Thoracic aorta (tissue), 2 donors: Measurements from ENCODE around the gene S100A11. TPM values are rescaled to one million over a fixed set of nuclear protein-coding genes. Genes with fewer than 3 reads are reported as not detected.

Source experiments
- ATAC-seq: fragments of 150-250 bp; one replicate; pipeline ENCODE4 v1.8.0; 2017; ENCODE audit warnings: low read depth; ENCODE audit not compliant: insufficient number of reproducible peaks, low FRiP score
- DNase-seq: peaks from one replicate; pipeline ENCODE4 v3.0.0-alpha.2; 2020; ENCODE audit warnings: low spot score
- H3K27ac ChIP-seq, 2 donors: fragments of 200-600 bp; sonication (generic); 1 replicate in 1 of 2; 2 replicates in 1 of 2; pipeline ENCODE4 v1.5.1; 2016; ENCODE audit warnings: mild to moderate bottlenecking in 2 of 2, moderate library complexity in 2 of 2
- H3K27me3 ChIP-seq: fragments of 200-600 bp; sonication (generic); replicated peaks from 2 replicates; pipeline ENCODE4 v1.6.0; 2016; ENCODE audit warnings: mild to moderate bottlenecking; ENCODE audit not compliant: insufficient read depth
- H3K36me3 ChIP-seq: fragments of 200-600 bp; sonication (generic); one replicate; pipeline ENCODE4 v1.5.1; 2016
- H3K4me1 ChIP-seq, 2 donors: fragments of 200-600 bp; sonication (generic); 1 replicate in 1 of 2; 2 replicates in 1 of 2; pipeline versions ENCODE4 v1.5.1 to v1.6.0; 2016; ENCODE audit warnings: low read depth in 2 of 2, mild to moderate bottlenecking in 1 of 2; ENCODE audit not compliant: control insufficient read depth in 1 of 2
- H3K4me3 ChIP-seq: fragments of 200-600 bp; sonication (generic); 2 replicates; pipeline ENCODE4 v1.5.1; 2016; ENCODE audit warnings: mild to moderate bottlenecking
- H3K9me3 ChIP-seq: fragments of 200-600 bp; sonication (generic); 2 replicates; pipeline ENCODE4 v1.5.1; 2016
- CTCF ChIP-seq: fragments of 200-600 bp; sonication (generic); IDR thresholded peaks from one replicate; pipeline ENCODE4 v1.5.1; 2019; ENCODE audit warnings: antibody characterized with exemption
- total RNA-seq, 2 donors: library from RNA; depleted of rRNA; stranded (reverse); fragments of >200 nt; gene quantifications; one replicate each; pipeline versions ENCODE4 v1.1.0 to v1.2.3, GENCODE V29; 2016

The S100A11 gene
- total RNA-seq, 2 donors from 2014 or later: 196 to 210 TPM

- Histone ChIP-seq H3K27ac (no peak overlapping the region), H3K4me1 (peaks cover 4 to 18% of the 10 kb centered on the region in 2 donors), H3K9me3 (no peaks in the 10 kb centered on the region), H3K4me3 (no peak overlapping the region), H3K36me3 (no peaks in the 10 kb centered on the region), H3K27me3 (no peaks in the 10 kb centered on the region)
- DNase-seq (no peak), ATAC-seq (no peak)
- no peak for TF ChIP-seq CTCF
Observed at GRCh38 chr1:151998611-151999362, 38.0 kb downstream of the S100A11 start.

GRCh38 chr1:151997284-151997570 lies 39.6 kb downstream of the S100A11 start:
- H3K4me3 ChIP-seq: no peak overlapping the region
- H3K27me3 ChIP-seq: no peaks in the 10 kb centered on the region
- H3K36me3 ChIP-seq: no peaks in the 10 kb centered on the region
- DNase-seq (no peak), ATAC-seq (no peak)
- peaks cover 5 to 25% of the 10 kb centered on the region in 2 donors for H3K4me1 ChIP-seq
- H3K9me3 ChIP-seq: no peaks in the 10 kb centered on the region
- no peak for TF ChIP-seq CTCF
- H3K27ac ChIP-seq: no peak overlapping the region

GRCh38 chr1:151995774-151996173 lies 41.0 kb downstream of the S100A11 start:
- Histone ChIP-seq H3K9me3 (no peaks in the 10 kb centered on the region), H3K4me1 (peaks cover 17 to 34% of the 10 kb centered on the region in 2 donors), H3K36me3 (no peaks in the 10 kb centered on the region), H3K27ac (no peak overlapping the region), H3K27me3 (no peaks in the 10 kb centered on the region), H3K4me3 (no peak overlapping the region)
- DNase-seq (no peak), ATAC-seq (no peak)
- no peak for TF ChIP-seq CTCF

DNA sequence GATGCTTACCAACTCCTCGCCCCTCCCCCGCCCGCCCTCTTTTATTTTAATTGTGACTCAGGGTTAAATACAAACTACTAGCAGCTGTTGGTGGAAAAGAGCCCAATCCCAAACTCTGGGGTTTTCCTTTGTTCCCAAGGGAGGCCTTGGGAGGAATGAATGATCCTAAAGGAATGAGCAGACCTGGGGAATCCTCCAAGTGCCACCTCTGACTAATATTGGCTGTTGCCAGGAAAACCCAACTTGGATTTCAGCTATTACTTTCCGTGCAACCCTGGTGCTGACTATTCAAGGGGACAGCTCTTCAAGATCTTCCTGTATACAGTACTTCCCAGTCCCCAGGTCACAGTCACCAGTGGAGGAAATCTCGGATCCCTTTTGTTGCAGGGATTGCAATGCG lies 41.8 kb downstream of the S100A11 start:
- Histone ChIP-seq H3K27me3 (no peaks in the 10 kb centered on the region), H3K27ac (no peak overlapping the region), H3K9me3 (no peaks in the 10 kb centered on the region), H3K4me1 (peaks cover 25 to 42% of the 10 kb centered on the region in 2 donors), H3K36me3 (no peaks in the 10 kb centered on the region), H3K4me3 (no peak overlapping the region)
- ATAC-seq (peak; percentile 88), DNase-seq (peak; percentile 50)
- TF ChIP-seq CTCF: no peak

GRCh38 chr1:151993734-151994496 lies 42.9 kb downstream of the S100A11 start, which contains the start of gene S100A10:
TSS of gene S100A10 (minus strand) at chr1:151993859. CDS start at chr1:151986230, 7,629 bp downstream.
- Histone ChIP-seq H3K36me3 (no peaks in the 10 kb centered on the region), H3K9me3 (no peaks in the 10 kb centered on the region), H3K4me3 (peak within 1 kb of the TSS; percentile 85), H3K27me3 (no peaks in the 10 kb centered on the region), H3K4me1 (peaks cover 36 to 52% of the 10 kb centered on the region in 2 donors), H3K27ac (peak within 1 kb of the TSS; percentile 84 to 88)
- no peak for TF ChIP-seq CTCF
- DNase-seq (peak; percentile 46), ATAC-seq (no peak)
